HG03039 (cell line): Measurements from ENCODE around the gene NELFA.

Experiments used
- ATAC-seq: cut with Tn5 transposase; IDR thresholded peaks from one replicate; pipeline ENCODE4 v1.9.1; 2021; ENCODE audit warnings: mild to moderate bottlenecking, moderate library complexity; ENCODE audit not compliant: unreplicated experiment

NELFA gene

DNA sequence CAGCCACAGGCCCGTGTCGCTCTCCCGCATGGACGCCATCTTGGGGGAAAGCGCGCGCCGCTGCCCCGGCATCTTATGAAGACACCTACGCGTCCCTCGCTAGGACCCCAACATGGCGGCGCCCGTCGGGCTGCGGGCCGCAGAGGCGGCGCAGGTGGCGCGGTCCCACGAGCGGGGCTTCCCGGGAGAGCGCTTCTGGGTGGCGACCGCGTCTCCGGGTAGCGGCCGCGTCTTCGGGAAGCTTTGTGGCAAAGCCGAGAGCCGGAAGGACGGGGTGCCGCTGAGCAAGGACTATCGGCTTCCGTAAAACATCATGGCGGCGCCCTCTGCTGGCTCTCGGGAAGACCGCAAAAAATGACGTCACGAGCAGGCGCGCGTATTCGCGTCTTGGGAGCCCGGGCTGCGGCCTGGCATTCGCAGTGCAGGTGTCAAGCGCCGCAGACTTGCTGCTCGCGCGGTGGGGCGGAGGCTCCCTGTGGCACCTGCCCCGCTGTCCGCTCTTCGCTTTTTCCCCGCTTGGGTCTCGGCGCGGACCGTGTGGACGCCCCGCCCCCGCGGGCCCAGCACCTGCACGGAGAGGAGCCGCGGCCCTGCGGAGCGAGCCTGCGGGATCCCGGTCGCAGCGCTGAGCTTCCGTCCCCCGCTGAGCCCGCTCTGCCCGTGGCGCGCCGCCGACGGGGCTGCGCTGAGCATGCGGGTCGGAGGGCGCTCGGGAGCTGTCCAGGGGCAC, at the start of gene NELFA:
Gene NELFA, minus strand, starts transcription at position 54 of the 730 bp plus-strand sequence. Its CDS starts 15 bp downstream, at position 39.
- peak; percentile 71 for ATAC-seq

DNA sequence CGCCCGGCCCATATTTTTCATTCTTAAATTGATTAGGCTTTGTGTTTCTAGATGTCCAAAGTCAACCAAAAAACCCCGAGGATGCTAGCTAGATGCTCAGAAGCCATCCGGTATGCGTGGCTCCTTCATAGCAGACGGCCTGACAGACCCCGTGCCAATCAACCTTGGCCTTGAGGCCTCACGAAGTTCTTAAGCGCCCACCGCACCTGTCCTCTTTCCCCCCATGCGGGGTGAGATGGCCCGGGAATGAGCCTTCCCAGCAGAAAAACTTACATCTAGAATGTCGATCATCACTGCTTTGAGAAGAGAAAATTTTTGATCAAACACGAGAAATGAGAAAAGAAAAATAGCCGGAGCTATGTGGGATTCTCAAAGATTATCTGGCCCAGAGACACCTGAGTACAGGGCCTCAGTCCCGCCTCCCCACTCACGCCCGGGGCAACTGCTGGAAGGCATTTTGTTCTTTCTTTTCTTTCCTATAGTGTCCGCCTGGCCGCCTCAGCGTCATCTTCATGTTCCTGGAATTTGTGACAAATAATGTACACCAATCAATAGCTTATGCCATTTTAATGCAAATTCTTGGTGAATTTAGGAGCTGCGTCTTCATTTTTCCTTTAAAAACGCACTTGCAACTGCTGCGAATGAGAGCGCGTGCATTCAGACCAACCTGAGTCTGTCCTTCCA, 48.8 kb upstream of the NELFA start:
- no peak for ATAC-seq

DNA sequence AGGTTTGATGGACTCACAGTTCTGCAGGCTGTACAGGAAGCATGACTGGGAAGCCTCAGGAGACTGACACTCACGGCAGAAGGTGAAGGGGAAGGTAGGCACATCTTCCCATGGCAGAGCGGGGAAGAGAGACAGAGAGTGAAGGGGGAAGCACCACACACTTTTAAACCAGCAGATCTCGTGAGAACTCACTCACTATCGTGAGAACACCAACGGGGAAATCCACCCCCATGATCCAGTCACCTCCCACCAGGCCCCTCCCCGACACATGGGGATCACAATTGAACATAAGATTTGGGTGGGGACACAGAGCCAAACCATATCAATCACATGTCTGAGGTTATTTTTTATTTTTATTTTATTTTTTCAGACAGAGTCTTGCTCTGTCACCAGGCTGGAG, 45.4 kb upstream of the NELFA start:
- ATAC-seq = no peak

DNA sequence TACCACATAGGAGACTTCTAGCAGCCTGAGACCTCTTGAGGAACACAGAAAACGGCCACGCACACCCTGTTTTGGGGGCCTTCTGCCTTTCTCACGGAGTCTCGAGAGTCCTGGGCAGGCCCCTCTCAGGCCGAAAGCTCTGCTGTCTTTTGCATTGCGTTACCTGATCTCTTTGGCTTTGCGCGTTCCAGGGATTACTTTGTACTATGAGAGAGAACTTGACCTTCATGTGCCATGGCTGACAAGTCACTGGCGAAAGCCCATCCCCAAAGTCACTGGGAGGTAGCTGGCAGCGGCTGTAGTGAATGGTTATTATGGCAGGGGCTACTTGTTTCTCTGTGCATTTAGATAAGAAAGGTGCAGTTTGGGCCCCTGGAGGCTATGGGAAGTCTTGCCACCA, 42.3 kb upstream of the NELFA start:
- ATAC-seq = no peak

DNA sequence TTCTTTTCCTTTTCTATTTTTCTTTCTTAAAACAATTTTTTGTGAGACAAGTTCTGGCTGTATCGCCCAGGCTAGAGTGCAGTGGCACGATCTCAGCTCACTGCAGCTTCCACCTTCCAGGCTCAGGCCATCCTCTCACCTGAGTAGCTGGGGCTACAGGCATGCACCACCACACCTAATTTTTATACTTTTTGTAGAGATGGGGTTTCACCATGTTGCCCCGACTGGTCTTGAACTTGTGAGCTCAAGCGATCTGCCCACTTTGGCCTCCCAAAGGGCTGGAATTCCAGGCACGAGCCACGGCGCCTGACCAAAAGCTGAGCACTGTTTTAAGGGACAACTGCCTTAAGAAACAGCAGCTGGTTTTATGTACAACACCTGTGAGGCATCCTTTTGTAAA, 41.0 kb upstream of the NELFA start:
- ATAC-seq = no peak

DNA sequence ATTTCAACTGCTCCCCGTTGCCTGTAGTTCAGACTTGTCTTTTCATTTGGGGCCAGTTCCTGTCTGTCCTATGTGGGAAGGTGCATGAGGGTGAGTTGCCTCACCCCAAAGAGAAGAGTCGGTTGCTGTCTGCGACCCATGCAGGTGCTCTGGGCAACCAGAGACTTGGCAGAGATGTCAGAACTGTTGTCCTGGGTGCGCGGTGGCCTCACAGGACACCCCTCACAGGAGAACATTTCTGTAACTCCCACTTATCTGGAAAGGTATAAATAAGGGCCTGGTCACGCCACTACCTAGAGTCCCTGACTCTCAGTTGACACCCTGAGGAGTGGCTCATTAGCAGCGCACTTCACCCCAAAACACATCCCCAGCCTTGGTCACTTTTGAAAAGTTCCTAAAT, 40.6 kb upstream of the NELFA start:
- ATAC-seq = no peak

DNA sequence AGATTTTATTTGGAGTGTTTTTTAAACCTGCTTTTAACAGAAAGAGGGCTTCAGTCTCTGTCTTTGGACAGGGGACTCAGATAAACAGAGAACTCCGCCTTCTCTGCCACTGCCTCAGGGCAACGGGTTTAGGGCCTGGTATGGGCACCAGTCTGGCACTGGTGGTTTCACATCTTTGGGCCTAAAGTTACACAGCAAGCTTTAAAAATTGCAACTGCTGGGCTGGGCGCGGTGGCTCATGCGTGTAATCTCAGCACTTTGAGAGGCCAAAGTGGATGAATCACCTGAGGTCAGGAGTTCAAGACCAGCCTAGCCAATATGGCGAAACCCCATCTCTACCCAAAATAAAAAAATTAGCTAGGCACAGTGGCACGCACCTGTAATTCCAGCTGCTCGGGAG, 40.1 kb upstream of the NELFA start:
- no peak for ATAC-seq

DNA sequence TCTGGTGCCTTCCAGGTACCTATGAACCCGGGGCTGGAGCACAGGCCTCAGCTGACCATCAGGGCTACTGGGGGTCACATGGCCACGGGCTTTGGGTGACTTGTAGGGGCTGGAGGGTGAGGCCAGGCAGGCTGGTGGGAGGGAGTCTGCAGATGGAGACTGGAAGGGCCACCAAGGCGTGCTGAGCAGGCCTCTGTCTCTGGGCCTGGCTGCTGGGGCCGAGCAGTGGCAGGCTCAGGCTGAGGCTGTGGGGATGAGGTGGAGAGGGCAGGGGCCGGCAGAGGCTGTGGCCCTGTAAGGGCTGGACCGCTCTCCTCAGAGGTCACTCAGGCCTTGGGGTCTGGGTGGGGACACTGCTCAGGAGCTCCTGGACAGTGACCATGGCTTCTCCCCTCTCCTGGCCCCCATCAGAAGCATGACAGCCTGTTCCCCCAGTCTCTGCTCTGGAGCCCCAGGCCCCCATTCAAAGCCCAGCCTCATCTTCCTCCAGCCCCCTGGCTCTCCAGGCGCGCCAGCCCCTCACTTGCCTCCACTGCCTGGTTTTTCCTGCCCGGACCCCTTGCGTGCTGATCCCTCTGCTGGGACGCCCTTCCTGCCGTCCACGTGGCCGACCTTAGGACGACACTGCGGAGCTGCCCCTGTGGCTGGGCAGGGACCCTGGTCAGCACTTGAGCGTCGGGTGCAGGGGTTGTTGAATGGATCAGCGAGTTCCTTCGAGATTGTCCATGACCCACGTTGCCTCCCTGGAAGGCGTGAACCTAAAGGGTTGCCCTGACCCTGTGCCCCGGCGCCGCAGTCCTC, 39.2 kb upstream of the NELFA start:
- no peak for ATAC-seq

DNA sequence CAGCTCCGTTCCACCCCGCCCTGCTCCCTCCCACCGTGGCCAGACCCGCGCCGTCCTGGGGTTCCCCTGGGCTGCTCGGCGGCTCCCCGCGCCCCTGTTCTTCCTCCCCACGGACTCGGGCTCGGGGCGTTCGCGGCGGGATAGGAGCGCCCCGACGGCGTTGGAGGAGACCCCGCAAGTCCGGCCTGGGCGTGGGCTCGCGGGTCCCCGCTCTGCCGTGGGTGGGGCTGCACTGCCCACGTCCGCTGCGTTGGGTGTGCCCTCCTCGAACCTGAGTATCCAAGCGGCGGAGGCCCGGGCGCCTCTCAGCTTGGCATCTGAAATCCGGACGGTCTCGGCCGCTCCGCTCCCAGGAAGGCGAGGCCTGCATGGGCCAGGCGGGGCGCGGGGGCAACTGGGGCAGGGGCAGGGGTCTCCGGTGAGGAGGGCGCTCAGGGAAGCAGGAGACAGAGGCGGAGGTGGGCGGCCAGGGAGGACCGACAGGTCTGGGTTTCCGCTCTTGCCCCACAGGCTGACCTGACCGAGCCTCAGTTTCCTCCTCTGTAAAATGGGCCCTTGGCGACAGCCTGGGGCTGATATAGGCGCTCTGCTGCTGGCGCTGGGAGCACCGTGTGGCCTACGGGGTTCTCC, 38.4 kb upstream of the NELFA start:
- ATAC-seq = no peak

DNA sequence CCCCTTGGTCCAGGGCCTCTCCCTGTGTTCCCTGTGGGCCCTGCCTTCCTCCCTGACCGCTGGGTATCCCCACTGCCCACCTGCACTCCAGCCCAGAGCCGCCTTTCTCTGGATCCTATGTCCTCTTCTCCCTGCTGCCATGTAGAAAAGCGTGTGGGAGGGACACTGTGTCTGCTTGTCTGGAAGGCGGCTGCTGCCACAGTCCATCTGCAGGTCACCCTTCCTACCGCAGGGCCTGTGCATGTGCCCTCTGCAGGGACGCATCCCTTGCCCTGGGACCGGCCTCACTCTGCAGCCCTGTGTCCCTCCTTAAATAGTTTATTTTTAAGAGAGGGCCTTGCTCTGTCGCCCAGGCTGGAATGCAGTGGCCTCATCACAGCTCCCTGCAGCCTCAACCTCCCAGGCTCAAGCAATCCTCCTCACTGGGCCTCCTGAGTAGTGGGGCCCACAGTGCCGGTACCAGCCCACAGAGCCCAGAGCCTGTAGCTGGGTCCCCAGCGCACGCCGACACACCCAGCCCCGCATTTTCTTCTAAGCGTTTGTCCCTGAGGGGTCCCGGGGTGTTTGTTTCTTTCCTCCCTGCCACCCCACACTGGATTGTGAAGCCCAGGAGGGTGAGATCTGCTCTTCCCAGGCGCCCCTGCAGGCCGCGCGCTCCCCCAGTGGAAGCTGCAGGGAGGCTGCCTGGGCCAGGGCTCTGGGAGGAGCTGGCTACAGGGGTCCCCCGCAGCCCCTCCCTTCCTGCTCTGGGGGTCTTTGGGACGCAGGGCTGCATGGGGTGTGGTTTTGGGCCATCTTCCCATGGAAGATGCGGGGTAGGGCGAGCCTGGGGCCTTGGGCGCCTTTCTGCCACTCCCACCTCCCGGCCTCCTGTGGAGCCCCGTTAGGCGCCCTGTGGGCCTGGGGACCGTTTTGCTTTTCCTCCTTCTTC, 37.5 kb upstream of the NELFA start:
- no peak for ATAC-seq

DNA sequence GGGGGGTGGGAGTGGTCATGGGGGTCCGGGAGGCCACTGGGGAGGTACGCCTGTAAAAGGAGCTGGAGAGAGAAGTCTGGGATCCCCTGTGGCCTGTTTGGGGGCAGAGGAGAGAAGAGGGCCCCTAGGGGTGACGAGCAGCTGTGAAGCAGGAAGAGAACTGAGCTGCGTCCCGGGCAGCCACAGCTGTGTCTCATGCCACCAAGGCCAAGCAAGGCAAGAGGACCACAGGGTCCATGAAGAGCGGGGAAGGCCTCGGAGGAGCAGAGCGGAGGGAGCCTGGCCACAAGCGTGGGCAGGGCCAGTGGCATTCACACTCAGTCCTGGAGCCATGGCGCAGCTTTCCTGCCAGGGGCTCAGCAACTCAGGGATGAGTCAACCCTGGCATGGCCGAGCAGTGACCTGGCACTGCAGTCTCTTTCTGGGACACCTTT, 36.8 kb upstream of the NELFA start:
- no peak for ATAC-seq

DNA sequence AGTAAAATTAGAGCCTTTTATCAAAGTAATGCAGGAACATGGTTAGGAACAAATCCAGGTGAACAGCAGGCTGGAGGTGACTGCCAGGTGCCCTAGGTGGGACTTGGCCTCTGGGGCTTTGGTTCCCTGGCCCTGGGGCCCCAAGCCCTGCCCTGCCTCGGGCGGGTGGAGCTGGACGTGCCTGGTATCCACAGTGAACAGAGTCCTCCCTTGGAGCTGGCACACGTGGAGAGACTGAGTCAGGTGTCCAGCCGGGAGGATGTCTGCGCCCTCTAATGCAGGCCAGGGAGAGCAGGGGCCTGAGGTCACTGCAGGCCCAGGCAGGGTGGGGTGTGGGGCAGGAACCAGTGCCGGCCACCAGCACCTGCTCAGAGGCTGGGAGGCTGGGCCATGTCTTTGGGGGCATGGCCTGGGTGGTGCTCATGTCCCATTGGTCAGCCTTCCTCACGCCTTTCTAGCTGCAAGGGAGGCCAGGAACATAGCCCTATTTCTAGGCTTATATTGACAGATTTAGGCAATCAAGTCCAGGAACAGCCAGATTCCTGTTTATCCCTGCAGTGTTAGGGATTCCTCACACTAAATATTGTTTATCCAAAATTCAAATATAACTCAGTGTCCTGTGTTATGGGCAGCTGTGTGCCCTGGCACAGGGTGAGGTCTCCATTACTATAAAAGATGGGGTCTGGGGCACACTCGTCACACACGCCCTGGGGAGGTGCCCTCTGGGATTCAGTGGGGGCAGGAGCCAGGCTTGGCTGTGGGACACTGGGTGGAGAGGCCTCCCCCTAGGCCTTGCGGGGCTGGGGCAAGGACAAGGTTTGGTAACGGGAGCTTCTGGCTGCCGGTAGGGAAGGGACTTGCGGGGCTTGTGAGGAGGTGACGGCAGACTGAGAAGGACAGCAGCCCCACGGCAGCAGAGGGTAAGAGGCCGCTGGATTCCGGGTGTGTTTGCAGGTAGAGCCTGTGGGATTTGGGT, 36.1 kb upstream of the NELFA start:
- ATAC-seq = no peak

DNA sequence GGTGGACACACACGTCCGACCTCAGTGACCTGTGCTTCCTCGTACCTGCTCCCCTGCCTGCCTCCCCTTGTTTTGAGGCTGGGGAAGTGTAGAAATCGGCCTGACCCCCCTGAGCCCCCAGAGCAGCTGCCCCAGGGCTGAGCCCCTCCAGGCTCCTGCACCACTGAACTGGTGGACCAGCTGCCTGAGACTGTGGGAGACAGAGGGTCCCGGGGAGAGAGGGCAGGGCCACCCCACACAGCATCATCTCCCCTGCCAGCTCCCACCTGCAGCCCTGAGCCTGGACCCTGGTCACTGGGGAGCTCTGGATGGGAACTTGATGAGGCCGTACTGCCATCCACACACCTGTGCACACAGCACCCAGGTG, 35.3 kb upstream of the NELFA start:
- no peak for ATAC-seq

DNA sequence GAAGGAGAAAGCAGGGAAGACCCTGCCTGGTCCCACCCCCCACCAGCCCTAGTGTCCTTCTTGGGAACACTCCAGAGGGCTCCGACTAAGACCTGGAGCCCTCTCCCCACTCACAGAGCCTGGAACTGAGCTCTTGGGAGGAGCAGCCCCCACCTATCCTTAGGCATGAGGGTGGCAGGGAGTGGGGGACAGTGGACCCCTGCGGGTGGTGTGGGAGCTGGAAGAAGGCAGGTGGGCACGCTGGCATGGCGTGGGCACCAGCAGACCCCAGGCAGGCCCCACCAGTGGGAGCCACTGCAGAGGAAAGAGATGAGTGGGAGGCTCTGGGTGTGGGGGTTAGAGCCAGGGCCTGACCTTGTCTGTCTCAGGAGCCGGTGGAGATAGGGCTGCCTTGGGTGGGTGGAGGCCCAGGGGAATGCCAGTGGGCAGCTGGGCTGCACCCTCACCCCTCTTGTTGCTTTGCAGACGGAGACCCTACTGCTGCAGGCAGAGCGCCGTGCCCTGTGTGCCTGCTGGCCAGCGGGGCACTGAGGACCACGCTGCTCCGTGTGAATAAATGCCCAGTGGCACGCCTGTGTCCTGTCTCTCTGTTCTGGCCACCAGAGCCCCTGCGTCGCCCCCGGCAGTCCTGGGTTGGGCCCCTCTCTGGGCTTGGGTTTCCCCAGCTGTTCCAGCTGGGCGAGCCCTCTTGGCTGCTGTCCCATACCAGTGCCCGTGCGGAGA, 34.8 kb upstream of the NELFA start:
- ATAC-seq = no peak

DNA sequence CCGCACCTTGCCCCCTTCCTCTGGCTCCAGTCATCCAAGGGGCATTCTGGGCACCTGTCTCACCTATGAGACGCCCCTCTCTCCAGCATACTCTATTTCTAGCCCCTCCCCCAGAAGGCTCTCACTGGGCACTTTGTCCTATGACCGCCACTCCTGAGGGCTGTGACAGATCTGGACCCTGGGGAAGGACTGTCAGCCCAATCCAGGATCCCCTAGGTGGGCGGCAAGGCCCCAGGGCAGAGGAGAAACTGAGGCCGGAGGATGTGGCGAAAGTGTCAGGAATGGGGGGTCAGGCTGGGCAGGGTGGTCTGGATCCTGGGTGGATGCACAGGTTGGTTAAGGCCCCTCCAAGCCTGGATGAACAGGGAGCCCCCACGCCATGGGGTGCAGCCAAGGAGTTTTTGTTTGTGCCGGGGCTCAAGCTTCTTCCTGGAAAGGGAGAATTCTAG, 34.2 kb upstream of the NELFA start:
- ATAC-seq = no peak

DNA sequence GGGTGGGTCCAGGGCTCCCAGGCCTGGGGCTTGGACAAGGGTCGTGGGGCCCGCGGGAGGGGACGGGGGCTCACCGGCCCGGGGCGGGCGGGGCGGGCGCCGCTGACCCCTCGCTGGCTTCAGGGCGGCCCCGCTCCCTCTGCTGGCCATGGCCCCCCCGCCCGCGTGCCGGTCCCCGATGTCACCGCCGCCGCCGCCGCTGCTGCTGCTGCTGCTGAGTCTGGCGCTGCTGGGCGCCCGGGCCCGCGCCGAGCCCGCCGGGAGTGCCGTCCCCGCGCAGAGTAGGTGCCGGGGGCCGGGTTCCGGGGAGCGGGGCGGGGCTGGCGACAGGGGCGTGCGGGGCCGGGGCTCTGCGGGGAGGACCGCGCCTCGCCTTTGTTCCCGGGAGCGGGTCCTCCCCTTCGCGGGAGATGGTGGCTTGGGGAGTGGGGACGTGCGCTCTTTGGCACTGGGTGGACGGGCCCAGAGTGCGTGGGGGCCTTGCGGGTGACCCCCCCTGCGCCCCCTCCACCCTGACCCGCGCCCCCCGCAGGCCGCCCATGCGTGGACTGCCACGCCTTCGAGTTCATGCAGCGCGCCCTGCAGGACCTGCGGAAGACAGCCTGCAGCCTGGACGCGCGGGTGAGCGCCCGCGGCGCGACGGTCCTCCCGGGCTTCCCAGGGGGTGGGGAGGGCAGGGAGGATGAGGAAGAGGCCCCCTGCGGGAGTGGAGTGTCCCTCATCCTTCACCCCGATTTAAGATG, 33.6 kb upstream of the NELFA start:
- no peak for ATAC-seq

DNA sequence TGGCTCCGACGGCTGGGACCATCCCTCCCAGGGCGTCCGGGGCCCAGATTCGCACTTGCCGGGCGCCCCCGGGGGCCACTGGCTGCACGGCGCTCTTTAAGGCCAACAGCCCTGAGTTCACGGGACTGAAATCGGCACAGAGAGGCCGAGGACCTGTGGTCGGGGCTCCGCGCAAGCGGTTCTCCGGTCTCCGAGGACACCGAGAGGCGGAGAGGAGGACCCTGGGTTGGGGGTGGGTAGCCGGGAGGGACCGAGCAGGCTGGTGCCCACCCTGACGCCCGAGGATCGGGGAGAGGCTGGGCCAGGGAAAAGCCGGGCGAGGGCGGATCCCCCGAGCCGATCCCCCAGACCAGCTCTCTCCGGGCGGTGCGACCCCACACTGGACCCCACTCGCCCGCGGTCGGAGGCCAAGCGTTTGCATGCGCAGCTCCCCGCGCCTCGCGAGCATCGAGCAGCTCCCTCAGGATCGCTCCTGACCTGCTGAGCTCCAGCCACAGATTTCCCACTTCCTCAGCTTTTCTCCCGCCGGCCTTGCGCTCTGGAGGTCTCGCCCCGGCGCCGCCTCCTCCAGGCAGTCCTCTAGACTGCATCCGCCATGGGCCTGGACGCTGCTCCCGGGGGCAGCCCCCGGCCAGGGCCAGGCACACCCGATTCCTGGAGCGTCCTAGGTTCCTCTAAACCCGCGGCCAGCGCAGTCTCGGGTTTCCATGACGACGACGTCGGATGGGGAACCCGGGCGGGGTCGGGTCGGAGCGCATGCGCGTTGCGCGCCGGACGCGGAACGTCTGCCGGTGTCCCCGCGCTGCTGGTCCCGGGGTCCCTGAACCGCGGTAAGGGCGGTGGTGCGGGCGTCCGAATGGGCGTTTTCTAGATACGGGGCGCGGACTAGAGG, 32.7 kb upstream of the NELFA start:
- ATAC-seq = peak; percentile 51
